ENCODE data around the gene ZFX. TPM values are rescaled to one million over a fixed set of nuclear protein-coding genes. Genes with fewer than 3 reads are reported as not detected.

ZFX gene
- total and polyA plus RNA-seq, 10 of the 15 experiments (the other 5 are each of a cell fraction or from before 2014, with no cell fraction given): 6.8 to 40.9 (median 24.6) TPM

DNA sequence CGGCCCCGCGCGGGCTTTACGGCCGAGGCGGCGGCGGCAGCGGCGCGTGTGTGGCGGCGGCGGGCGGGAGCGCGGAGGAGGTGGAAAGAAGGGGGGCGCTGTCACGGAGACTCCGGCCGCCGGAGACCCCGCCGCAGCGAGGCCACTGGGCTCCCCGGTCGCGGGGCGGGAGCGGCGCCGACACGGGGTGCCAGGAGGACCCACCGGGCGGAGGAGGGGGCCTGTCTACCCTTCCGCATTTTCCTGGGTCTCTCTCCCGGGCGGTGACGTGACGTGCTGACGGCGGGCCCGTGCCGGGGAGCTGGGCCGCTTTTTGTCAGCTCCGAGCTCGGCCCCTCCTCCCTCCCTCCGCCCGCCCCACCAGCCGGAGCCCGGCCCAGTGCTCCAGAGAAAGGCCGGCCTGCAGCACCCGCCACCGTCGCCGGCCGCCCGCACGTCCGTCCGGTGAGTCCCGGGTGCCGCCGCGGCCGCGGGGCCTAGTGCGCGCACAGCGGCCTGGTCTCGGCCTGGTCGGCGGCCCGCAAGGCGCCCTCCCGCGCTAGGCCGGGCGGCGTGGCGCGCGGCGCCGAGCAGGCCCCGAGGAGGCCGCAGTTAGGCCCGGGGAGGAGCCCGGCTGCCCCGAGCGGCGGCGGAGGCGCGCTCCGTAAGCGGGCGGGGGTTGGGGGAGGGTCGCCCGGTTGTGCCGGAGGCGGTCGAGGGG, at the start of gene ZFX (continued):
- TF ChIP-seq STAT3 (IDR thresholded peaks at IDR 0.05; ENCODE audit: low read depth, low read length) (no peak), IKZF2 (IDR thresholded peaks at IDR 0.05) (no peak), ETV6 (conservative IDR thresholded peaks at IDR 0.05 in 1 of 2, IDR thresholded peaks at IDR 0.05 in 1 of 2; ENCODE audit: borderline replicate concordance in 1 of 2, low read depth in 1 of 2) (no peak), TCF7 (IDR thresholded peaks at IDR 0.05; ENCODE audit: borderline replicate concordance) (no peak), ESRRA (IDR thresholded peaks at IDR 0.05; ENCODE audit: low read length) (no peak), RBBP5 (conservative IDR thresholded peaks at IDR 0.05) (no peak), GABPA (IDR thresholded peaks at IDR 0.05; ENCODE audit: low read depth) (no peak), FOXM1 (IDR thresholded peaks at IDR 0.05; ENCODE audit: low read depth, low read length) (no peak), SREBF2 (IDR thresholded peaks at IDR 0.05; ENCODE audit: low read length) (no peak), KAT2A (conservative IDR thresholded peaks at IDR 0.05; ENCODE audit: control insufficient read depth, low read depth, low read length) (no peak), SMARCA5 (IDR thresholded peaks at IDR 0.05) (peak; percentile 14), ZSCAN29 (IDR thresholded peaks at IDR 0.05) (peak; percentile 87), ASH2L (IDR thresholded peaks at IDR 0.05; ENCODE audit: borderline replicate concordance, low read depth) (no peak), ATF7 (IDR thresholded peaks at IDR 0.05; ENCODE audit: low read depth) (no peak), MTA3 (IDR thresholded peaks at IDR 0.05; ENCODE audit: borderline replicate concordance, low read length) (no peak), POLR2AphosphoS2 (IDR thresholded peaks at IDR 0.05; ENCODE audit: low read depth, low read length) (no peak), STAT1 (conservative IDR thresholded peaks at IDR 0.05) (no peak), KLF5 (IDR thresholded peaks at IDR 0.05; ENCODE audit: partially characterized antibody) (no peak), CHD1 (IDR thresholded peaks at IDR 0.05; ENCODE audit: low read depth, low read length) (no peak), NFXL1 (IDR thresholded peaks at IDR 0.05; ENCODE audit: borderline replicate concordance) (no peak), DPF2 (IDR thresholded peaks at IDR 0.05) (peak; percentile 74), GATAD2B (conservative IDR thresholded peaks at IDR 0.05; ENCODE audit: low read depth) (peak; percentile 61), MEF2B (IDR thresholded peaks at IDR 0.05; ENCODE audit: partially characterized antibody, poor library complexity, severe bottlenecking) (no peak), RAD51 (IDR thresholded peaks at IDR 0.05) (no peak)
- TF ChIP-seq, protein P1, sequence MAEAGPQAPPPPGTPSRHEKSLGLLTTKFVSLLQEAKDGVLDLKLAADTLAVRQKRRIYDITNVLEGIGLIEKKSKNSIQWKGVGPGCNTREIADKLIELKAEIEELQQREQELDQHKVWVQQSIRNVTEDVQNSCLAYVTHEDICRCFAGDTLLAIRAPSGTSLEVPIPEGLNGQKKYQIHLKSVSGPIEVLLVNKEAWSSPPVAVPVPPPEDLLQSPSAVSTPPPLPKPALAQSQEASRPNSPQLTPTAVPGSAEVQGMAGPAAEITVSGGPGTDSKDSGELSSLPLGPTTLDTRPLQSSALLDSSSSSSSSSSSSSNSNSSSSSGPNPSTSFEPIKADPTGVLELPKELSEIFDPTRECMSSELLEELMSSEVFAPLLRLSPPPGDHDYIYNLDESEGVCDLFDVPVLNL (IDR thresholded peaks at IDR 0.05; ENCODE audit: low read depth, low read length): no peak
- TF ChIP-seq, protein P2, sequence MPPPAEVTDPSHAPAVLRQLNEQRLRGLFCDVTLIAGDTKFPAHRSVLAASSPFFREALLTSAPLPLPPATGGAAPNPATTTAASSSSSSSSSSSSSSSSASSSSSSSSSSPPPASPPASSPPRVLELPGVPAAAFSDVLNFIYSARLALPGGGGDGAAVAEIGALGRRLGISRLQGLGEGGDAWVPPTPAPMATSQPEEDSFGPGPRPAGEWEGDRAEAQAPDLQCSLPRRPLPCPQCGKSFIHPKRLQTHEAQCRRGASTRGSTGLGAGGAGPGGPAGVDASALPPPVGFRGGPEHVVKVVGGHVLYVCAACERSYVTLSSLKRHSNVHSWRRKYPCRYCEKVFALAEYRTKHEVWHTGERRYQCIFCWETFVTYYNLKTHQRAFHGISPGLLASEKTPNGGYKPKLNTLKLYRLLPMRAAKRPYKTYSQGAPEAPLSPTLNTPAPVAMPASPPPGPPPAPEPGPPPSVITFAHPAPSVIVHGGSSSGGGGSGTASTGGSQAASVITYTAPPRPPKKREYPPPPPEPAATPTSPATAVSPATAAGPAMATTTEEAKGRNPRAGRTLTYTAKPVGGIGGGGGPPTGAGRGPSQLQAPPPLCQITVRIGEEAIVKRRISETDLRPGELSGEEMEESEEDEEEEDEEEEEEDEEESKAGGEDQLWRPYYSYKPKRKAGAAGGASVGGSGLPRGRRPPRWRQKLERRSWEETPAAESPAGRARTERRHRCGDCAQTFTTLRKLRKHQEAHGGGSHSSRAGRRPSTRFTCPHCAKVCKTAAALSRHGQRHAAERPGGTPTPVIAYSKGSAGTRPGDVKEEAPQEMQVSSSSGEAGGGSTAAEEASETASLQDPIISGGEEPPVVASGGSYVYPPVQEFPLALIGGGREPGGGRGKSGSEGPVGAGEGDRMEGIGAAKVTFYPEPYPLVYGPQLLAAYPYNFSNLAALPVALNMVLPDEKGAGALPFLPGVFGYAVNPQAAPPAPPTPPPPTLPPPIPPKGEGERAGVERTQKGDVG (CRISPR knock-in tag; IDR thresholded peaks at IDR 0.05): no peak
- TF ChIP-seq, protein P3, sequence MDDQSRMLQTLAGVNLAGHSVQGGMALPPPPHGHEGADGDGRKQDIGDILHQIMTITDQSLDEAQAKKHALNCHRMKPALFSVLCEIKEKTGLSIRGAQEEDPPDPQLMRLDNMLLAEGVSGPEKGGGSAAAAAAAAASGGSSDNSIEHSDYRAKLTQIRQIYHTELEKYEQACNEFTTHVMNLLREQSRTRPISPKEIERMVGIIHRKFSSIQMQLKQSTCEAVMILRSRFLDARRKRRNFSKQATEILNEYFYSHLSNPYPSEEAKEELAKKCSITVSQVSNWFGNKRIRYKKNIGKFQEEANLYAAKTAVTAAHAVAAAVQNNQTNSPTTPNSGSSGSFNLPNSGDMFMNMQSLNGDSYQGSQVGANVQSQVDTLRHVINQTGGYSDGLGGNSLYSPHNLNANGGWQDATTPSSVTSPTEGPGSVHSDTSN (IDR thresholded peaks at IDR 0.05; ENCODE audit: insufficient replicate concordance, low read depth, low read length): no peak
- TF ChIP-seq, protein P4, sequence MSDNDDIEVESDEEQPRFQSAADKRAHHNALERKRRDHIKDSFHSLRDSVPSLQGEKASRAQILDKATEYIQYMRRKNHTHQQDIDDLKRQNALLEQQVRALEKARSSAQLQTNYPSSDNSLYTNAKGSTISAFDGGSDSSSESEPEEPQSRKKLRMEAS (IDR thresholded peaks at IDR 0.05; ENCODE audit: low read depth, low read length): no peak; the same call in 1 of the 2 replicates
